ENCODE results near the gene SARDH.

Gene SARDH

GRCh38 chr9:133618726-133619125, 119.4 kb downstream of the SARDH start:
- DNase-seq, result no peak

- DNase-seq, result no peak
Observed at GRCh38 chr9:133616643-133617405, 121.3 kb downstream of the SARDH start.

- DNase-seq, result no peak
Observed at GRCh38 chr9:133615606-133616188, 122.5 kb downstream of the SARDH start.

- no peak for DNase-seq
Observed at GRCh38 chr9:133615186-133615585, 123.0 kb downstream of the SARDH start.

- DNase-seq, result no peak
Observed at GRCh38 chr9:133614678-133615077, 123.5 kb downstream of the SARDH start.

GRCh38 chr9:133614056-133614455, 124.1 kb downstream of the SARDH start:
- DNase-seq, result no peak

Measured in stimulated activated CD4-positive, alpha-beta T cell treated with anti-CD3 and anti-CD28 coated beads, Interleukin-4, amount 100 ng/mL, for 1 hour (primary cell).